ENCODE measurements around the gene LAGE3. TPM values are rescaled to one million over a fixed set of nuclear protein-coding genes. Genes with fewer than 3 reads are reported as not detected.

LAGE3 gene
- polyA plus RNA-seq, 1 donor (not counting 4 experiments of a cell fraction or from before 2014, with no cell fraction given): 9.3 TPM

DNA sequence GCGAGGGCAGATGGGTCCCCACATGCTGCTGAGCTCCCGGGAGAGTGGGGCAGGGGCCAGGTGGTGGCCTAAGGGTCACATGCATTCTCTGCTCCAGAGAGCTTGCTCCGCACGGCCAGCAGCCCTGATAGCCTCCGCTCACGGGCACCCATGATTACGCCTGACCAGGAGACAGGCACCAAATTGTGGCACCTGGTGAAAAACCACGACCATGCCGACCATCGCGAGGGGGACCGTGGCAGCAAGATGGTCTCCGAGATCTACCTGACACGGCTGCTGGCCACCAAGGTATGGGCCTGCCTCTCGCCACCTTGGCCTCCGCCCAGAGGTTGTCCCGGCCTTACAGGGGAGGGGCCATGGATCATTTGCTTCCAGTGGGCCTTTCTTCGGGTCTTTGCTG, 9.2 kb downstream of the LAGE3 start:
- Histone ChIP-seq H3K9me1 (ENCODE audit: control insufficient read depth, extremely low read depth, insufficient read depth, low read length) (no peaks in the 10 kb centered on the region), H3K36me3 (ENCODE audit: control insufficient read depth in 2 of 2, extremely low read depth in 1 of 2, insufficient read depth in 2 of 2, low read length in 2 of 2) (peaks cover 0 to 5% of the 10 kb centered on the region in 2 experiments), H3K4me2 (ENCODE audit: control insufficient read depth, extremely low read depth, insufficient read depth, low read depth, low read length) (no peak overlapping the region), H2AFZ (ENCODE audit: control insufficient read depth, low read length) (no peak overlapping the region), H3K9ac (ENCODE audit: control insufficient read depth, extremely low read depth, insufficient read depth, low read length) (no peak overlapping the region), H3K27ac (ENCODE audit: control insufficient read depth, insufficient read depth, low read length) (no peak overlapping the region), H3K4me1 (ENCODE audit: control insufficient read depth, extremely low read depth, insufficient read depth, low read length) (no peaks in the 10 kb centered on the region), H3K4me3 (ENCODE audit: control insufficient read depth in 2 of 3, extremely low read depth in 1 of 3, insufficient read depth in 2 of 3, low read depth in 1 of 3, low read length in 3 of 3) (no peak overlapping the region), H3K9me3 (ENCODE audit: control insufficient read depth, low read depth, low read length) (peaks cover 2% of the 10 kb centered on the region), H4K20me1 (ENCODE audit: control insufficient read depth, extremely low read depth, insufficient read depth, low read length) (no peaks in the 10 kb centered on the region), H3K27me3 (ENCODE audit: control insufficient read depth, extremely low read depth, insufficient read depth, low read length) (no peaks in the 10 kb centered on the region), H3K79me2 (ENCODE audit: control insufficient read depth, insufficient read depth, low read length) (no peaks in the 10 kb centered on the region)
- dilution Hi-C loops (cut with MboI; ENCODE audit: extremely low pct_ligation_motif_present, low sequenced_read_pairs): no loop called here
- TF ChIP-seq, protein P1, sequence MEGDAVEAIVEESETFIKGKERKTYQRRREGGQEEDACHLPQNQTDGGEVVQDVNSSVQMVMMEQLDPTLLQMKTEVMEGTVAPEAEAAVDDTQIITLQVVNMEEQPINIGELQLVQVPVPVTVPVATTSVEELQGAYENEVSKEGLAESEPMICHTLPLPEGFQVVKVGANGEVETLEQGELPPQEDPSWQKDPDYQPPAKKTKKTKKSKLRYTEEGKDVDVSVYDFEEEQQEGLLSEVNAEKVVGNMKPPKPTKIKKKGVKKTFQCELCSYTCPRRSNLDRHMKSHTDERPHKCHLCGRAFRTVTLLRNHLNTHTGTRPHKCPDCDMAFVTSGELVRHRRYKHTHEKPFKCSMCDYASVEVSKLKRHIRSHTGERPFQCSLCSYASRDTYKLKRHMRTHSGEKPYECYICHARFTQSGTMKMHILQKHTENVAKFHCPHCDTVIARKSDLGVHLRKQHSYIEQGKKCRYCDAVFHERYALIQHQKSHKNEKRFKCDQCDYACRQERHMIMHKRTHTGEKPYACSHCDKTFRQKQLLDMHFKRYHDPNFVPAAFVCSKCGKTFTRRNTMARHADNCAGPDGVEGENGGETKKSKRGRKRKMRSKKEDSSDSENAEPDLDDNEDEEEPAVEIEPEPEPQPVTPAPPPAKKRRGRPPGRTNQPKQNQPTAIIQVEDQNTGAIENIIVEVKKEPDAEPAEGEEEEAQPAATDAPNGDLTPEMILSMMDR (optimal IDR thresholded peaks at IDR 0.05 in 1 of 3, IDR thresholded peaks at IDR 0.05 in 1 of 3, conservative IDR thresholded peaks at IDR 0.05 in 1 of 3; ENCODE audit: extremely low read depth in 1 of 3, insufficient read depth in 2 of 3, low read length in 3 of 3): no peak
- no peak for TF ChIP-seq EZH2 (IDR thresholded peaks at IDR 0.05; ENCODE audit: low read length)
- DNase-seq (ENCODE audit: low read depth, low spot score) (no peak), FAIRE-seq (no peak)

- DNase-seq (ENCODE audit: low read depth, low spot score): no peak
- Histone ChIP-seq H3K4me1 (ENCODE audit: control insufficient read depth, extremely low read depth, insufficient read depth, low read length) (no peaks in the 10 kb centered on the region), H3K4me3 (ENCODE audit: control insufficient read depth in 2 of 3, extremely low read depth in 1 of 3, insufficient read depth in 2 of 3, low read depth in 1 of 3, low read length in 3 of 3) (no peak overlapping the region), H2AFZ (ENCODE audit: control insufficient read depth, low read length) (no peak overlapping the region), H3K79me2 (ENCODE audit: control insufficient read depth, insufficient read depth, low read length) (no peaks in the 10 kb centered on the region), H3K9me3 (ENCODE audit: control insufficient read depth, low read depth, low read length) (peaks cover 2% of the 10 kb centered on the region), H3K4me2 (ENCODE audit: control insufficient read depth, extremely low read depth, insufficient read depth, low read depth, low read length) (no peak overlapping the region), H3K9me1 (ENCODE audit: control insufficient read depth, extremely low read depth, insufficient read depth, low read length) (no peaks in the 10 kb centered on the region), H3K36me3 (ENCODE audit: control insufficient read depth in 2 of 2, extremely low read depth in 1 of 2, insufficient read depth in 2 of 2, low read length in 2 of 2) (peaks cover 0 to 5% of the 10 kb centered on the region in 2 experiments), H3K9ac (ENCODE audit: control insufficient read depth, extremely low read depth, insufficient read depth, low read length) (no peak overlapping the region), H3K27ac (ENCODE audit: control insufficient read depth, insufficient read depth, low read length) (no peak overlapping the region), H3K27me3 (ENCODE audit: control insufficient read depth, extremely low read depth, insufficient read depth, low read length) (no peaks in the 10 kb centered on the region), H4K20me1 (ENCODE audit: control insufficient read depth, extremely low read depth, insufficient read depth, low read length) (no peaks in the 10 kb centered on the region)
- dilution Hi-C loops (cut with MboI; ENCODE audit: extremely low pct_ligation_motif_present, low sequenced_read_pairs): no loop called here
- no peak for TF ChIP-seq EZH2 (IDR thresholded peaks at IDR 0.05; ENCODE audit: low read length)
- TF ChIP-seq, protein P1 (optimal IDR thresholded peaks at IDR 0.05 in 1 of 3, IDR thresholded peaks at IDR 0.05 in 1 of 3, conservative IDR thresholded peaks at IDR 0.05 in 1 of 3; ENCODE audit: extremely low read depth in 1 of 3, insufficient read depth in 2 of 3, low read length in 3 of 3): no peak
- FAIRE-seq: no peak
Measured at GRCh38 chrX:154469114-154469513, 10.0 kb downstream of the LAGE3 start.
